ENCODE measurements around the gene MME. TPM values are rescaled to one million over a fixed set of nuclear protein-coding genes. Genes with fewer than 3 reads are reported as not detected.

The MME gene
- total and polyA plus RNA-seq, 2 of the 8 experiments (the other 6 are each of a cell fraction or from before 2014, with no cell fraction given) = 5.0 to 39.6 TPM

- TF ChIP-seq CTCF (IDR thresholded peaks at IDR 0.05; ENCODE audit: control extremely low read depth in 1 of 3, insufficient read depth in 1 of 3, low read depth in 1 of 3, low read length in 3 of 3) (no peak), CBX5 (IDR thresholded peaks at IDR 0.05; ENCODE audit: low read depth, low read length) (no peak), CHD1 (IDR thresholded peaks at IDR 0.05; ENCODE audit: low read depth, low read length) (no peak), RXRA (IDR thresholded peaks at IDR 0.05; ENCODE audit: insufficient read depth, low read depth, low read length) (no peak)
Observed at GRCh38 chr3:155129396-155129795, 49.3 kb downstream of the MME start (continued).

All from H1 (cell line).